Measurements from ENCODE around the gene SFXN2.

DNA sequence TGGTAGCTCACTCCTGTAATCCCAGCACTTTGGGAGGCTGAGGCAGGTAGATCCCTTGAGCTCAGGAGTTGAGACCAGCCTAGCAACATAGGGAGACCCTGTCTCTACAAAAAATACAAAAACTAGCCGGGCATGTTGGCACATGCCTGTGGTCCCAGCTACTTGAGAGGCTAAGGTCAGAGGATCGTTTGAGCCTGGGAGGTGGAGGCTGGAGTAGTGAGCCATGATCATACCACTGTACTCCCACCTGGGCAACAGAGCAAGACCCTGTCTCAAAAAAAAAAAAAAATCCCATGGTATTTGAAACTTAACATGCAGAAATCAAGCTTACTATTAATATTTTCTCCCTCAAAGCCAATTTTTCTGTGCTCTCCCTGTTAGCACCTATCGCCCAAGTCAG is 5.9 kb downstream of the SFXN2 start:
- TF ChIP-seq, protein P1, sequence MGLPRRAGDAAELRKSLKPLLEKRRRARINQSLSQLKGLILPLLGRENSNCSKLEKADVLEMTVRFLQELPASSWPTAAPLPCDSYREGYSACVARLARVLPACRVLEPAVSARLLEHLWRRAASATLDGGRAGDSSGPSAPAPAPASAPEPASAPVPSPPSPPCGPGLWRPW (IDR thresholded peaks at IDR 0.05) = no peak
- TF ChIP-seq RFX5 (IDR thresholded peaks at IDR 0.05) = no peak
- TF ChIP-seq, protein P2, sequence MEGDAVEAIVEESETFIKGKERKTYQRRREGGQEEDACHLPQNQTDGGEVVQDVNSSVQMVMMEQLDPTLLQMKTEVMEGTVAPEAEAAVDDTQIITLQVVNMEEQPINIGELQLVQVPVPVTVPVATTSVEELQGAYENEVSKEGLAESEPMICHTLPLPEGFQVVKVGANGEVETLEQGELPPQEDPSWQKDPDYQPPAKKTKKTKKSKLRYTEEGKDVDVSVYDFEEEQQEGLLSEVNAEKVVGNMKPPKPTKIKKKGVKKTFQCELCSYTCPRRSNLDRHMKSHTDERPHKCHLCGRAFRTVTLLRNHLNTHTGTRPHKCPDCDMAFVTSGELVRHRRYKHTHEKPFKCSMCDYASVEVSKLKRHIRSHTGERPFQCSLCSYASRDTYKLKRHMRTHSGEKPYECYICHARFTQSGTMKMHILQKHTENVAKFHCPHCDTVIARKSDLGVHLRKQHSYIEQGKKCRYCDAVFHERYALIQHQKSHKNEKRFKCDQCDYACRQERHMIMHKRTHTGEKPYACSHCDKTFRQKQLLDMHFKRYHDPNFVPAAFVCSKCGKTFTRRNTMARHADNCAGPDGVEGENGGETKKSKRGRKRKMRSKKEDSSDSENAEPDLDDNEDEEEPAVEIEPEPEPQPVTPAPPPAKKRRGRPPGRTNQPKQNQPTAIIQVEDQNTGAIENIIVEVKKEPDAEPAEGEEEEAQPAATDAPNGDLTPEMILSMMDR (IDR thresholded peaks at IDR 0.05) = no peak
